IMR-90 (cell line): ENCODE data around the gene GJD2. TPM values are rescaled to one million over a fixed set of nuclear protein-coding genes. Genes with fewer than 3 reads are reported as not detected.

Experiments
- ATAC-seq: fragments of 200-7000 bp; cut with Tn5 transposase; 2 replicates; pipeline ENCODE4 v1.9.1; 2020; ENCODE audit warnings: low read depth, mild to moderate bottlenecking, moderate library complexity
- BruUV-seq: library from RNA; stranded (reverse); fragments of 400-500 nt; replicated peaks from 2 replicates; lab custom pipeline; 2021; lab: Mats Ljungman, UMichigan
- CTCF ChIA-PET: fragments of 300-600 bp; formaldehyde crosslinking; extraction: SDS; loops from one replicate; lab custom pipeline; 2021; ENCODE audit warnings: antibody characterized with exemption; lab: Yijun Ruan, JAX
- POLR2A ChIA-PET: fragments of 300-600 bp; sonication (Branson Sonifier 250); formaldehyde crosslinking; loops from one replicate; lab custom pipeline; 2022; ENCODE audit warnings: antibody characterized with exemption; ENCODE audit not compliant: unreplicated experiment; lab: Charles Lee
- DNase-seq: peaks from one replicate; pipeline ENCODE4 v3.0.0; 2013
- H2AFZ ChIP-seq: replicated peaks from 2 replicates; pipeline ENCODE3; 2013; ENCODE audit warnings: low read length, mild to moderate bottlenecking; ENCODE audit not compliant: poor library complexity
- H2AK5ac ChIP-seq: 2 replicates; pipeline ENCODE4 v1.6.1; 2013; ENCODE audit warnings: low read depth, low read length, inconsistent platforms
- H2AK9ac ChIP-seq: replicated peaks from 2 replicates; pipeline ENCODE3; 2013; ENCODE audit warnings: mild to moderate bottlenecking, low read depth, low read length, moderate library complexity; ENCODE audit not compliant: poor library complexity
- H2BK120ac ChIP-seq: 2 replicates; pipeline ENCODE4 v1.6.1; 2013; ENCODE audit warnings: low read depth, low read length, inconsistent platforms
- H2BK15ac ChIP-seq: 3 replicates; pipeline ENCODE4 v1.6.1; 2013; ENCODE audit warnings: low read depth, low read length, inconsistent platforms
- H2BK20ac ChIP-seq: 2 replicates; pipeline ENCODE4 v1.6.1; 2013; ENCODE audit warnings: low read depth, mild to moderate bottlenecking, inconsistent platforms, low read length, moderate library complexity
- H2BK5ac ChIP-seq: 2 replicates; pipeline ENCODE4 v1.6.1; 2013; ENCODE audit warnings: mild to moderate bottlenecking, low read depth, low read length, inconsistent platforms; ENCODE audit not compliant: poor library complexity, severe bottlenecking
- H3K14ac ChIP-seq: replicated peaks from 2 replicates; pipeline ENCODE4 v1.6.1; 2013; ENCODE audit warnings: low read depth, low read length, inconsistent platforms
- H3K18ac ChIP-seq: 2 replicates; pipeline ENCODE4 v1.6.1; 2013; ENCODE audit warnings: low read depth, low read length, control low read depth
- H3K23ac ChIP-seq: 2 replicates; pipeline ENCODE4 v1.6.1; 2013; ENCODE audit warnings: low read depth, low read length, inconsistent platforms
- H3K27ac ChIP-seq: 2 replicates; pipeline ENCODE4 v1.5.1; 2013; ENCODE audit warnings: mild to moderate bottlenecking, control low read depth, low read length; ENCODE audit not compliant: insufficient read depth
- H3K27me3 ChIP-seq: 2 replicates; pipeline ENCODE4 v1.6.1; 2013; ENCODE audit warnings: low read length; ENCODE audit not compliant: control insufficient read depth, insufficient read depth
- H3K36me3 ChIP-seq: 2 replicates; pipeline ENCODE4 v1.6.1; 2013; ENCODE audit warnings: low read length, mixed read lengths; ENCODE audit not compliant: control insufficient read depth, insufficient read depth
- H3K4ac ChIP-seq: 2 replicates; pipeline ENCODE4 v1.6.1; 2013; ENCODE audit warnings: low read depth, low read length, inconsistent platforms
- H3K4me1 ChIP-seq: 2 replicates; pipeline ENCODE4 v1.6.1; 2013; ENCODE audit warnings: low read length, mixed read lengths; ENCODE audit not compliant: control insufficient read depth, insufficient read depth
- H3K4me2 ChIP-seq: 2 replicates; pipeline ENCODE4 v1.6.1; 2013; ENCODE audit warnings: low read depth, mild to moderate bottlenecking, control low read depth, low read length, moderate library complexity
- H3K4me3 ChIP-seq: 2 replicates; pipeline ENCODE4 v1.5.1; 2013; ENCODE audit warnings: low read depth, mild to moderate bottlenecking, control low read depth, low read length, moderate library complexity; ENCODE audit not compliant: insufficient read depth
- H3K56ac ChIP-seq: 2 replicates; pipeline ENCODE4 v1.6.1; 2013; ENCODE audit warnings: low read length, inconsistent platforms; ENCODE audit not compliant: insufficient read depth; ENCODE audit errors: extremely low read depth
- H3K79me1 ChIP-seq, 2 experiments: 2 replicates each; pipeline ENCODE4 v1.6.1; 2013; ENCODE audit warnings: low read length in 2 of 2, inconsistent platforms in 1 of 2, low read depth in 1 of 2
- H3K9ac ChIP-seq: 2 replicates; pipeline ENCODE4 v1.6.1; 2013; ENCODE audit warnings: low read depth, low read length, control low read depth
- H3K9me1 ChIP-seq: 2 replicates; pipeline ENCODE4 v1.6.1; 2013; ENCODE audit warnings: low read length, inconsistent platforms; ENCODE audit not compliant: insufficient read depth
- H3K9me3 ChIP-seq: 2 replicates; pipeline ENCODE4 v1.6.1; 2013; ENCODE audit warnings: low read length; ENCODE audit not compliant: control insufficient read depth, insufficient read depth
- H4K20me1 ChIP-seq: 2 replicates; pipeline ENCODE4 v1.6.1; 2013; ENCODE audit warnings: low read length, inconsistent platforms; ENCODE audit not compliant: insufficient read depth
- H4K5ac ChIP-seq: 2 replicates; pipeline ENCODE4 v1.6.1; 2013; ENCODE audit warnings: mild to moderate bottlenecking, low read depth, low read length, control low read depth
- H4K8ac ChIP-seq, 2 experiments: 2 replicates each; pipeline ENCODE4 v1.6.1; 2013; ENCODE audit warnings: low read depth in 2 of 2, low read length in 2 of 2, control low read depth in 1 of 2, inconsistent platforms in 1 of 2
- H4K91ac ChIP-seq: 2 replicates; pipeline ENCODE4 v1.6.1; 2013; ENCODE audit warnings: low read depth, low read length, inconsistent platforms; ENCODE audit not compliant: insufficient read depth
- CEBPB ChIP-seq: IDR thresholded peaks from 2 replicates; pipeline ENCODE4 v1.6.1; 2012; ENCODE audit warnings: low read depth, low read length, improper control_type of control experiment
- CHD1 ChIP-seq: IDR thresholded peaks from 2 replicates; pipeline ENCODE4 v1.6.1; 2012; ENCODE audit warnings: low read depth, low read length, improper control_type of control experiment
- FOS ChIP-seq: fragments of 150-350 bp; IDR thresholded peaks from 2 replicates; pipeline ENCODE4 v1.6.1; 2016; ENCODE audit warnings: low read depth, low read length
- MAFK ChIP-seq: IDR thresholded peaks from 2 replicates; pipeline ENCODE4 v1.6.1; 2012; ENCODE audit warnings: low read depth, low read length, improper control_type of control experiment
- MAZ ChIP-seq: IDR thresholded peaks from 2 replicates; pipeline ENCODE4 v1.6.1; 2012; ENCODE audit warnings: low read depth, mild to moderate bottlenecking, low read length, improper control_type of control experiment, moderate library complexity, borderline replicate concordance
- MXI1 ChIP-seq: IDR thresholded peaks from 2 replicates; pipeline ENCODE4 v1.6.1; 2012; ENCODE audit warnings: low read depth, mild to moderate bottlenecking, low read length, moderate library complexity, borderline replicate concordance
- NFE2L2 ChIP-seq: fragments of 150-350 bp; IDR thresholded peaks from 2 replicates; pipeline ENCODE4 v1.6.1; 2016; ENCODE audit warnings: low read depth, mild to moderate bottlenecking, low read length
- POLR2A ChIP-seq: IDR thresholded peaks from 2 replicates; pipeline ENCODE4 v1.6.1; 2012; ENCODE audit warnings: mild to moderate bottlenecking, low read depth, low read length
- RCOR1 ChIP-seq: IDR thresholded peaks from 2 replicates; pipeline ENCODE4 v1.6.1; 2012; ENCODE audit warnings: mild to moderate bottlenecking, low read length, improper control_type of control experiment; ENCODE audit not compliant: insufficient replicate concordance
- RFX5 ChIP-seq: IDR thresholded peaks from 2 replicates; pipeline ENCODE4 v1.8.0; 2012; ENCODE audit warnings: low read depth, mild to moderate bottlenecking, low read length, moderate library complexity
- SMC3 ChIP-seq: fragments of 150-350 bp; IDR thresholded peaks from 2 replicates; pipeline ENCODE4 v1.6.1; 2016; ENCODE audit warnings: low read depth, mild to moderate bottlenecking, antibody characterized with exemption, low read length, moderate library complexity
- WGBS, 2 experiments: methylation state at CpG; one replicate each; pipeline versions ENCODE4 v1.1.5 to v1.1.7; 2013; ENCODE audit warnings: missing lambda C conversion rate in 2 of 2; ENCODE audit not compliant: insufficient read length in 1 of 2; ENCODE audit errors: extremely low coverage in 2 of 2; 5-methylcytosine and 5-hydroxymethylcytosine counted together
- dilution Hi-C: fragments of 300-500 bp; cut with HindIII; formaldehyde crosslinking; loops from one replicate; pipeline ENCODE4 v1.14.3; 2018; ENCODE audit warnings: low sequenced_read_pairs; ENCODE audit not compliant: unreplicated experiment
- in situ Hi-C: fragments of 300-500 bp; cut with MboI; formaldehyde crosslinking; loops from 3 replicates; pipeline ENCODE4 v1.14.3; 2019; ENCODE audit warnings: low sequenced_read_pairs, inconsistent platforms, mixed read lengths
- intact Hi-C: fragments of 100-400 bp; cut with micrococcal nuclease; formaldehyde crosslinking; loops from 2 replicates; pipeline ENCODE4 v1.10.0; 2022
- polyA plus RNA-seq, 3 experiments: library from polyadenylated mRNA; depleted of rRNA; stranded (reverse); fragments of >200 nt; gene quantifications; 2 replicates each; pipeline ENCODE4 v1.2.3, GENCODE V29; 2012; ENCODE audit warnings: low replicate concordance in 1 of 3
- total RNA-seq: library from RNA; depleted of rRNA; stranded (reverse); fragments of >200 nt; gene quantifications from 2 replicates; pipeline ENCODE4 v1.2.3, GENCODE V29; 2012
- TF ChIP-seq, protein P1 (sequence below): fragments of 150-350 bp; IDR thresholded peaks from 2 replicates; pipeline ENCODE4 v1.6.1; 2017; ENCODE audit warnings: mild to moderate bottlenecking, antibody characterized with exemption, low read length, low read depth
- TF ChIP-seq, protein P2 (sequence below): conservative IDR thresholded peaks from 2 replicates; pipeline ENCODE4 v1.5.1; 2012; ENCODE audit warnings: mild to moderate bottlenecking, low read depth, low read length, improper control_type of control experiment
- TF ChIP-seq, protein P3 (sequence below): fragments of 150-350 bp; IDR thresholded peaks from 2 replicates; pipeline ENCODE4 v1.6.1; 2016; ENCODE audit warnings: low read depth, mild to moderate bottlenecking, low read length, moderate library complexity, borderline replicate concordance

Gene GJD2
- total and polyA plus RNA-seq, 2 of the 4 experiments (the other 2 are of a cell fraction), result not detected

DNA sequence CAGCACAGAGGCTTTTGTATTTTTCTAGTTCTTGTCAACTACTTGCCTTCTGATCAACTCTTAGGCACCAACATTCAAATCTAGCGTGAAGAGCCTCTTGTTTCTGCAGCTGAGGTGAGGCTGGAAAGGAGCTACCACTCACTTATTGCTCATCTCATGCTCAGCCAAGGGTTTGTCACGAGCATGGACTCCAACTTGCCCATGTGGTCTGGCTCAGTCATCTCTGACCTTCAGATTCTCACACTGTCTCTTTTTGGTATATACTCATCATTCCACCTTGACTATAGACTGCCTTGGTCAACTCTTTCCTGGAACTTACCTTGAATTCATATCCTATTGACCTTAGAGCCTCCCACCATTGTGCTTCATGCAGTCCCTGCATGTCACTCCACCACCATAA, 5.2 kb upstream of the GJD2 start:
- H3K4me1 ChIP-seq, result no peaks in the 10 kb centered on the region
- no peak overlapping the region for H2BK20ac ChIP-seq
- H2BK120ac ChIP-seq, result no peak overlapping the region
- no peak overlapping the region for H3K56ac ChIP-seq
- H4K5ac ChIP-seq, result no peak overlapping the region
- H3K9me1 ChIP-seq, result no peaks in the 10 kb centered on the region
- ATAC-seq (no peak), DNase-seq (no peak)
- no peak overlapping the region for H3K4me2 ChIP-seq
- no peak overlapping the region for H3K23ac ChIP-seq
- dilution Hi-C loops (no loop called here), intact Hi-C loops (no loop called here), in situ Hi-C loops (no loop called here)
- H2AK9ac ChIP-seq, result no peak overlapping the region
- H4K20me1 ChIP-seq, result no peaks in the 10 kb centered on the region
- H3K27me3 ChIP-seq, result peaks cover 37% of the 10 kb centered on the region
- ChIA-PET CTCF (no interaction called here), POLR2A (no interaction called here)
- no peak overlapping the region for H2BK15ac ChIP-seq
- 30% methylated on average over 2 of the region's 2 CpGs; no CpG with 5 or more reads in 1 of the 2 experiments for WGBS, 2 experiments
- no peak overlapping the region for H2BK5ac ChIP-seq
- no peak overlapping the region for H3K9ac ChIP-seq
- no peak overlapping the region for H3K27ac ChIP-seq
- H4K8ac ChIP-seq, result no peak overlapping the region
- H2AFZ ChIP-seq, result no peak overlapping the region
- no peak overlapping the region for H2AK5ac ChIP-seq
- no peak overlapping the region for H3K14ac ChIP-seq
- H3K9me3 ChIP-seq, result 0 out of 2 replicates have a peak, but pooled peaks cover 1% of the 10 kb centered on the region
- TF ChIP-seq, protein P1, sequence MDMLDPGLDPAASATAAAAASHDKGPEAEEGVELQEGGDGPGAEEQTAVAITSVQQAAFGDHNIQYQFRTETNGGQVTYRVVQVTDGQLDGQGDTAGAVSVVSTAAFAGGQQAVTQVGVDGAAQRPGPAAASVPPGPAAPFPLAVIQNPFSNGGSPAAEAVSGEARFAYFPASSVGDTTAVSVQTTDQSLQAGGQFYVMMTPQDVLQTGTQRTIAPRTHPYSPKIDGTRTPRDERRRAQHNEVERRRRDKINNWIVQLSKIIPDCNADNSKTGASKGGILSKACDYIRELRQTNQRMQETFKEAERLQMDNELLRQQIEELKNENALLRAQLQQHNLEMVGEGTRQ, result no peak
- TF ChIP-seq CEBPB, result no peak
- no peak for TF ChIP-seq RCOR1
- TF ChIP-seq, protein P2, sequence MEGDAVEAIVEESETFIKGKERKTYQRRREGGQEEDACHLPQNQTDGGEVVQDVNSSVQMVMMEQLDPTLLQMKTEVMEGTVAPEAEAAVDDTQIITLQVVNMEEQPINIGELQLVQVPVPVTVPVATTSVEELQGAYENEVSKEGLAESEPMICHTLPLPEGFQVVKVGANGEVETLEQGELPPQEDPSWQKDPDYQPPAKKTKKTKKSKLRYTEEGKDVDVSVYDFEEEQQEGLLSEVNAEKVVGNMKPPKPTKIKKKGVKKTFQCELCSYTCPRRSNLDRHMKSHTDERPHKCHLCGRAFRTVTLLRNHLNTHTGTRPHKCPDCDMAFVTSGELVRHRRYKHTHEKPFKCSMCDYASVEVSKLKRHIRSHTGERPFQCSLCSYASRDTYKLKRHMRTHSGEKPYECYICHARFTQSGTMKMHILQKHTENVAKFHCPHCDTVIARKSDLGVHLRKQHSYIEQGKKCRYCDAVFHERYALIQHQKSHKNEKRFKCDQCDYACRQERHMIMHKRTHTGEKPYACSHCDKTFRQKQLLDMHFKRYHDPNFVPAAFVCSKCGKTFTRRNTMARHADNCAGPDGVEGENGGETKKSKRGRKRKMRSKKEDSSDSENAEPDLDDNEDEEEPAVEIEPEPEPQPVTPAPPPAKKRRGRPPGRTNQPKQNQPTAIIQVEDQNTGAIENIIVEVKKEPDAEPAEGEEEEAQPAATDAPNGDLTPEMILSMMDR, result no peak
- no peak for TF ChIP-seq MAFK
- no peak for TF ChIP-seq POLR2A
- TF ChIP-seq MXI1, result no peak
- TF ChIP-seq, protein P3, sequence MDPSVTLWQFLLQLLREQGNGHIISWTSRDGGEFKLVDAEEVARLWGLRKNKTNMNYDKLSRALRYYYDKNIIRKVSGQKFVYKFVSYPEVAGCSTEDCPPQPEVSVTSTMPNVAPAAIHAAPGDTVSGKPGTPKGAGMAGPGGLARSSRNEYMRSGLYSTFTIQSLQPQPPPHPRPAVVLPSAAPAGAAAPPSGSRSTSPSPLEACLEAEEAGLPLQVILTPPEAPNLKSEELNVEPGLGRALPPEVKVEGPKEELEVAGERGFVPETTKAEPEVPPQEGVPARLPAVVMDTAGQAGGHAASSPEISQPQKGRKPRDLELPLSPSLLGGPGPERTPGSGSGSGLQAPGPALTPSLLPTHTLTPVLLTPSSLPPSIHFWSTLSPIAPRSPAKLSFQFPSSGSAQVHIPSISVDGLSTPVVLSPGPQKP, result no peak
- TF ChIP-seq FOS, result no peak
- TF ChIP-seq NFE2L2, result no peak
- no peak for TF ChIP-seq RFX5
- no peak for TF ChIP-seq SMC3
- TF ChIP-seq CHD1, result no peak
- TF ChIP-seq MAZ, result no peak
- no peak overlapping the region for H3K4ac ChIP-seq
- no TSS peak for BruUV-seq
- no peaks in the 10 kb centered on the region for H3K79me1 ChIP-seq
- H3K4me3 ChIP-seq, result no peak overlapping the region
- no peak overlapping the region for H4K91ac ChIP-seq
- no peak overlapping the region for H3K18ac ChIP-seq
- no peaks in the 10 kb centered on the region for H3K36me3 ChIP-seq
